ENCODE measurements around the gene MSLN. TPM values are rescaled to one million over a fixed set of nuclear protein-coding genes. Genes with fewer than 3 reads are reported as not detected.
"Not testable (repeated sequence)": the region's sequence is repeated elsewhere in the genome, so short reads cannot be mapped to it uniquely, and the experiment has no call there.

MSLN gene
- total and polyA plus RNA-seq, 9 of the 15 experiments (the other 6 are each of a cell fraction or from before 2014, with no cell fraction given): not detected

DNA sequence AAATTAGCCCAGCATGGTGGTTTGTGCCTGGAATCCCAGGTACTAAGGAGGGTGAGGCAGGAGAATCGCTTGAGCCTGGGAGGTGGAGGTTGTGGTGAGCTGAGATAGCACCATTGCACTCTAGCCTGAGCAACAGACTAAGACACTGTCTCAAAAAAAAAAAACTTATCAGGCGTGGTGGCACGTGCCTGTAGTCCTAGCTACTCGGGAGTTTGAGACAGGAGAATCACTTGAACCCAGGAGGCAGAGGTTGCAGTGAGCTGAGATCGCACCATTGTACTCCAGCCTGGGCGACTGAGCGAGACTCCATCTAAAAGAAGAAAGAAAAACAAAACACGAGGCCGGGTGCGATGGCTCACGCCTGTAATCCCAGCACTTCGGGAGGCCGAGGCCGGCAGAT lies 17.6 kb upstream of the MSLN start:
- FAIRE-seq; BruUV-seq (replicated peaks): not testable (repeated sequence)
- in situ Hi-C loops (cut with MboI): loop anchor here (5.0 kb wide), 1 partner anchor 44 kb away; the partner anchor contains the start of genes CHTF18 and RPUSD1
- TF ChIP-seq ZNF384 (IDR thresholded peaks at IDR 0.05; ENCODE audit: low read depth, low read length) (peak; percentile 76), BCOR (IDR thresholded peaks at IDR 0.05) (0 out of 2 replicates have a peak, but pooled peaks have one; percentile 22), BHLHE40 (IDR thresholded peaks at IDR 0.05; ENCODE audit: low read length) (peak; percentile 82), DPF2 (IDR thresholded peaks at IDR 0.05) (0 out of 2 replicates have a peak, but pooled peaks have one; percentile 33), ZFX (CRISPR knock-in tag; IDR thresholded peaks at IDR 0.05) (0 out of 2 replicates have a peak, but pooled peaks have one; percentile 16)
- TF ChIP-seq, protein P1, sequence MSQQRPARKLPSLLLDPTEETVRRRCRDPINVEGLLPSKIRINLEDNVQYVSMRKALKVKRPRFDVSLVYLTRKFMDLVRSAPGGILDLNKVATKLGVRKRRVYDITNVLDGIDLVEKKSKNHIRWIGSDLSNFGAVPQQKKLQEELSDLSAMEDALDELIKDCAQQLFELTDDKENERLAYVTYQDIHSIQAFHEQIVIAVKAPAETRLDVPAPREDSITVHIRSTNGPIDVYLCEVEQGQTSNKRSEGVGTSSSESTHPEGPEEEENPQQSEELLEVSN (IDR thresholded peaks at IDR 0.05; ENCODE audit: borderline replicate concordance in 1 of 2, extremely low read depth in 1 of 2, insufficient read depth in 1 of 2, insufficient read length in 1 of 2, low read depth in 1 of 2, low read length in 1 of 2, poor library complexity in 1 of 2, severe bottlenecking in 1 of 2): peak in 1 of 2 experiments; percentile 32
- TF ChIP-seq, protein P2, sequence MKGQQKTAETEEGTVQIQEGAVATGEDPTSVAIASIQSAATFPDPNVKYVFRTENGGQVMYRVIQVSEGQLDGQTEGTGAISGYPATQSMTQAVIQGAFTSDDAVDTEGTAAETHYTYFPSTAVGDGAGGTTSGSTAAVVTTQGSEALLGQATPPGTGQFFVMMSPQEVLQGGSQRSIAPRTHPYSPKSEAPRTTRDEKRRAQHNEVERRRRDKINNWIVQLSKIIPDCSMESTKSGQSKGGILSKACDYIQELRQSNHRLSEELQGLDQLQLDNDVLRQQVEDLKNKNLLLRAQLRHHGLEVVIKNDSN (CRISPR knock-in tag; IDR thresholded peaks at IDR 0.05): peak; percentile 46
- TF ChIP-seq, protein P3, sequence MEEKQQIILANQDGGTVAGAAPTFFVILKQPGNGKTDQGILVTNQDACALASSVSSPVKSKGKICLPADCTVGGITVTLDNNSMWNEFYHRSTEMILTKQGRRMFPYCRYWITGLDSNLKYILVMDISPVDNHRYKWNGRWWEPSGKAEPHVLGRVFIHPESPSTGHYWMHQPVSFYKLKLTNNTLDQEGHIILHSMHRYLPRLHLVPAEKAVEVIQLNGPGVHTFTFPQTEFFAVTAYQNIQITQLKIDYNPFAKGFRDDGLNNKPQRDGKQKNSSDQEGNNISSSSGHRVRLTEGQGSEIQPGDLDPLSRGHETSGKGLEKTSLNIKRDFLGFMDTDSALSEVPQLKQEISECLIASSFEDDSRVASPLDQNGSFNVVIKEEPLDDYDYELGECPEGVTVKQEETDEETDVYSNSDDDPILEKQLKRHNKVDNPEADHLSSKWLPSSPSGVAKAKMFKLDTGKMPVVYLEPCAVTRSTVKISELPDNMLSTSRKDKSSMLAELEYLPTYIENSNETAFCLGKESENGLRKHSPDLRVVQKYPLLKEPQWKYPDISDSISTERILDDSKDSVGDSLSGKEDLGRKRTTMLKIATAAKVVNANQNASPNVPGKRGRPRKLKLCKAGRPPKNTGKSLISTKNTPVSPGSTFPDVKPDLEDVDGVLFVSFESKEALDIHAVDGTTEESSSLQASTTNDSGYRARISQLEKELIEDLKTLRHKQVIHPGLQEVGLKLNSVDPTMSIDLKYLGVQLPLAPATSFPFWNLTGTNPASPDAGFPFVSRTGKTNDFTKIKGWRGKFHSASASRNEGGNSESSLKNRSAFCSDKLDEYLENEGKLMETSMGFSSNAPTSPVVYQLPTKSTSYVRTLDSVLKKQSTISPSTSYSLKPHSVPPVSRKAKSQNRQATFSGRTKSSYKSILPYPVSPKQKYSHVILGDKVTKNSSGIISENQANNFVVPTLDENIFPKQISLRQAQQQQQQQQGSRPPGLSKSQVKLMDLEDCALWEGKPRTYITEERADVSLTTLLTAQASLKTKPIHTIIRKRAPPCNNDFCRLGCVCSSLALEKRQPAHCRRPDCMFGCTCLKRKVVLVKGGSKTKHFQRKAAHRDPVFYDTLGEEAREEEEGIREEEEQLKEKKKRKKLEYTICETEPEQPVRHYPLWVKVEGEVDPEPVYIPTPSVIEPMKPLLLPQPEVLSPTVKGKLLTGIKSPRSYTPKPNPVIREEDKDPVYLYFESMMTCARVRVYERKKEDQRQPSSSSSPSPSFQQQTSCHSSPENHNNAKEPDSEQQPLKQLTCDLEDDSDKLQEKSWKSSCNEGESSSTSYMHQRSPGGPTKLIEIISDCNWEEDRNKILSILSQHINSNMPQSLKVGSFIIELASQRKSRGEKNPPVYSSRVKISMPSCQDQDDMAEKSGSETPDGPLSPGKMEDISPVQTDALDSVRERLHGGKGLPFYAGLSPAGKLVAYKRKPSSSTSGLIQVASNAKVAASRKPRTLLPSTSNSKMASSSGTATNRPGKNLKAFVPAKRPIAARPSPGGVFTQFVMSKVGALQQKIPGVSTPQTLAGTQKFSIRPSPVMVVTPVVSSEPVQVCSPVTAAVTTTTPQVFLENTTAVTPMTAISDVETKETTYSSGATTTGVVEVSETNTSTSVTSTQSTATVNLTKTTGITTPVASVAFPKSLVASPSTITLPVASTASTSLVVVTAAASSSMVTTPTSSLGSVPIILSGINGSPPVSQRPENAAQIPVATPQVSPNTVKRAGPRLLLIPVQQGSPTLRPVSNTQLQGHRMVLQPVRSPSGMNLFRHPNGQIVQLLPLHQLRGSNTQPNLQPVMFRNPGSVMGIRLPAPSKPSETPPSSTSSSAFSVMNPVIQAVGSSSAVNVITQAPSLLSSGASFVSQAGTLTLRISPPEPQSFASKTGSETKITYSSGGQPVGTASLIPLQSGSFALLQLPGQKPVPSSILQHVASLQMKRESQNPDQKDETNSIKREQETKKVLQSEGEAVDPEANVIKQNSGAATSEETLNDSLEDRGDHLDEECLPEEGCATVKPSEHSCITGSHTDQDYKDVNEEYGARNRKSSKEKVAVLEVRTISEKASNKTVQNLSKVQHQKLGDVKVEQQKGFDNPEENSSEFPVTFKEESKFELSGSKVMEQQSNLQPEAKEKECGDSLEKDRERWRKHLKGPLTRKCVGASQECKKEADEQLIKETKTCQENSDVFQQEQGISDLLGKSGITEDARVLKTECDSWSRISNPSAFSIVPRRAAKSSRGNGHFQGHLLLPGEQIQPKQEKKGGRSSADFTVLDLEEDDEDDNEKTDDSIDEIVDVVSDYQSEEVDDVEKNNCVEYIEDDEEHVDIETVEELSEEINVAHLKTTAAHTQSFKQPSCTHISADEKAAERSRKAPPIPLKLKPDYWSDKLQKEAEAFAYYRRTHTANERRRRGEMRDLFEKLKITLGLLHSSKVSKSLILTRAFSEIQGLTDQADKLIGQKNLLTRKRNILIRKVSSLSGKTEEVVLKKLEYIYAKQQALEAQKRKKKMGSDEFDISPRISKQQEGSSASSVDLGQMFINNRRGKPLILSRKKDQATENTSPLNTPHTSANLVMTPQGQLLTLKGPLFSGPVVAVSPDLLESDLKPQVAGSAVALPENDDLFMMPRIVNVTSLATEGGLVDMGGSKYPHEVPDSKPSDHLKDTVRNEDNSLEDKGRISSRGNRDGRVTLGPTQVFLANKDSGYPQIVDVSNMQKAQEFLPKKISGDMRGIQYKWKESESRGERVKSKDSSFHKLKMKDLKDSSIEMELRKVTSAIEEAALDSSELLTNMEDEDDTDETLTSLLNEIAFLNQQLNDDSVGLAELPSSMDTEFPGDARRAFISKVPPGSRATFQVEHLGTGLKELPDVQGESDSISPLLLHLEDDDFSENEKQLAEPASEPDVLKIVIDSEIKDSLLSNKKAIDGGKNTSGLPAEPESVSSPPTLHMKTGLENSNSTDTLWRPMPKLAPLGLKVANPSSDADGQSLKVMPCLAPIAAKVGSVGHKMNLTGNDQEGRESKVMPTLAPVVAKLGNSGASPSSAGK (IDR thresholded peaks at IDR 0.05): peak; percentile 90

More for the DNA sequence above, 17.6 kb upstream of the MSLN start:
- H3K27me3 ChIP-seq (ENCODE audit: control insufficient read depth in 2 of 2, insufficient read depth in 2 of 2, low read length in 2 of 2); H3K4me3 ChIP-seq; H3K9me1 ChIP-seq (ENCODE audit: control insufficient read depth, insufficient read depth, low read length); ATAC-seq; H3K9me3 ChIP-seq (replicated peaks; ENCODE audit: control insufficient read depth, insufficient read depth, low read depth, low read length); H3K27ac ChIP-seq (ENCODE audit: extremely low read depth, low read depth, low read length); H3K4me2 ChIP-seq (ENCODE audit: insufficient read depth, low read length); H4K20me1 ChIP-seq (replicated peaks; ENCODE audit: control insufficient read depth, insufficient read depth, low read length); H2AFZ ChIP-seq (ENCODE audit: low read depth, low read length); intact Hi-C loops (cut with micrococcal nuclease); CTCF ChIA-PET (ENCODE audit: low intra/inter-chr PET ratio); H3K9ac ChIP-seq (ENCODE audit: insufficient read depth in 1 of 2, low read depth in 2 of 2, low read length in 2 of 2); DNase-seq (ENCODE audit: extremely low read depth in 1 of 4, low spot score in 3 of 4): not testable (repeated sequence)
- Histone ChIP-seq H3K36me3 (ENCODE audit: control insufficient read depth, insufficient read depth, low read length) (peaks cover 13% of the 10 kb centered on the region; the same call in 2 of the 3 replicates), H3K4me1 (replicated peaks in 1 of 2; ENCODE audit: control insufficient read depth in 2 of 2, insufficient read depth in 2 of 2, low read length in 2 of 2) (peaks cover 11 to 67% of the 10 kb centered on the region in 2 experiments), H3K79me2 (ENCODE audit: control insufficient read depth, insufficient read depth, low read length) (peaks cover 15% of the 10 kb centered on the region)
- POLR2A ChIA-PET: interaction anchor here (0.6 to 1.0 kb wide), 3 partner anchors 23 to 671 kb away, joined by 3 to 5 read pairs (median 3); no protein-coding TSS in a partner anchor
- 55% methylated on average over 14 of the region's 14 CpGs for WGBS (ENCODE audit: insufficient coverage, low coverage, missing lambda C conversion rate)
